Prostate gland (tissue), 2 donors: ENCODE data around the gene SYNPO2.

ENCODE experiments used
- CTCF ChIP-seq, 4 experiments: fragments of 200-600 bp in 2 of 4; fragments of 450-650 bp in 2 of 4; sonication (generic) in 2 of 4; IDR thresholded peaks; 1 replicate in 3 of 4; 2 replicates in 1 of 4; pipeline ENCODE4 v1.5.1; 2016 to 2019; ENCODE audit warnings: antibody characterized with exemption in 4 of 4, mild to moderate bottlenecking in 2 of 4, moderate library complexity in 2 of 4
- POLR2A ChIP-seq: fragments of 450-650 bp; IDR thresholded peaks from one replicate; pipeline ENCODE4 v1.6.1; 2016; ENCODE audit warnings: antibody characterized with exemption, mild to moderate bottlenecking
- POLR2AphosphoS5 ChIP-seq: sonication (generic); formaldehyde crosslinking; IDR thresholded peaks from one replicate; pipeline ENCODE4 v1.6.1; 2017; ENCODE audit warnings: antibody characterized with exemption

- TF ChIP-seq CTCF (IDR thresholded peaks at IDR 0.05): no peak
- TF ChIP-seq POLR2A: no peak
- no peak for TF ChIP-seq POLR2AphosphoS5
These were observed 43.1 kb upstream of the SYNPO2 start for GRCh38 chr4:118845552-118846050.
